ENCODE measurements around the gene PTPRQ. TPM values are rescaled to one million over a fixed set of nuclear protein-coding genes. Genes with fewer than 3 reads are reported as not detected.

Gene PTPRQ
- total RNA-seq, 1 experiment from 2014 or later: not detected

DNA sequence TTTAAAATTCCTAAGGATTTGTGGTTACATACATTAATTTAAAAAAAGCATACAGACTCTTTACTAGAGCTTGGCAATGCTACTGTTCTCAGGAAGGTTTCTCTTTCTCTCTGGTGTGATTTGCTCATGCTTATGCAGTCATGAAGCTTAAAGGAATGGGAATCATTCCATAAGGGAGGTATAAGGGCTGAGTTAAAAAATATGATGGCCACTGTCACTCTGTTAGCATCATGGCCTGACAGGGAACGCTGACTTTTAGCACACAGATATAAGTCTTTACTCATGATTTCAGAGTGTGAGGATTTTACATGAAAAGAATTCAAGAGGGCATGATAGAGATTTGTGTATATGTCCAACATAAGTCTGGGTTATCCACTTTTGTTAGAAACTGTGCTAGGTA is 276.5 kb downstream of the PTPRQ start:
- intact Hi-C loops (cut with micrococcal nuclease; ENCODE audit: unreplicated experiment): no loop called here
- POLR2A ChIA-PET: no interaction called here
- no peaks in the 10 kb centered on the region for H3K9me3 Mint-ChIP-seq (ENCODE audit: unreplicated experiment)
- no peak overlapping the region for H3K4me3 Mint-ChIP-seq (ENCODE audit: unreplicated experiment)
- H3K9me3 ChIP-seq: no peaks in the 10 kb centered on the region
- no peaks in the 10 kb centered on the region for H3K36me3 ChIP-seq (ENCODE audit: control insufficient read depth, insufficient read depth, low read length)
- no peak for DNase-seq
- no peaks in the 10 kb centered on the region for H3K36me3 Mint-ChIP-seq (ENCODE audit: insufficient read depth, unreplicated experiment)
- no peak overlapping the region for H3K27ac Mint-ChIP-seq (ENCODE audit: unreplicated experiment)
- no peaks in the 10 kb centered on the region; the same call in 1 of the 2 replicates for H3K4me1 ChIP-seq
- no TSS peak for BruUV-seq (replicated peaks)
- H3K4me1 Mint-ChIP-seq (ENCODE audit: low read depth, unreplicated experiment): no peaks in the 10 kb centered on the region
- TF ChIP-seq, protein P1, sequence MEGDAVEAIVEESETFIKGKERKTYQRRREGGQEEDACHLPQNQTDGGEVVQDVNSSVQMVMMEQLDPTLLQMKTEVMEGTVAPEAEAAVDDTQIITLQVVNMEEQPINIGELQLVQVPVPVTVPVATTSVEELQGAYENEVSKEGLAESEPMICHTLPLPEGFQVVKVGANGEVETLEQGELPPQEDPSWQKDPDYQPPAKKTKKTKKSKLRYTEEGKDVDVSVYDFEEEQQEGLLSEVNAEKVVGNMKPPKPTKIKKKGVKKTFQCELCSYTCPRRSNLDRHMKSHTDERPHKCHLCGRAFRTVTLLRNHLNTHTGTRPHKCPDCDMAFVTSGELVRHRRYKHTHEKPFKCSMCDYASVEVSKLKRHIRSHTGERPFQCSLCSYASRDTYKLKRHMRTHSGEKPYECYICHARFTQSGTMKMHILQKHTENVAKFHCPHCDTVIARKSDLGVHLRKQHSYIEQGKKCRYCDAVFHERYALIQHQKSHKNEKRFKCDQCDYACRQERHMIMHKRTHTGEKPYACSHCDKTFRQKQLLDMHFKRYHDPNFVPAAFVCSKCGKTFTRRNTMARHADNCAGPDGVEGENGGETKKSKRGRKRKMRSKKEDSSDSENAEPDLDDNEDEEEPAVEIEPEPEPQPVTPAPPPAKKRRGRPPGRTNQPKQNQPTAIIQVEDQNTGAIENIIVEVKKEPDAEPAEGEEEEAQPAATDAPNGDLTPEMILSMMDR (IDR thresholded peaks at IDR 0.05; ENCODE audit: insufficient read depth in 1 of 2, low read depth in 1 of 2, low read length in 1 of 2, severe bottlenecking in 1 of 2, unreplicated experiment in 1 of 2): no peak
- H3K27me3 Mint-ChIP-seq (ENCODE audit: insufficient read depth, unreplicated experiment): no peaks in the 10 kb centered on the region
- no peak overlapping the region for H3K4me3 ChIP-seq (ENCODE audit: low read depth, low read length)
- CTCF ChIA-PET: no interaction called here
- no peaks in the 10 kb centered on the region for H3K27me3 ChIP-seq (replicated peaks; ENCODE audit: control insufficient read depth, insufficient read depth, low read length)

DNA sequence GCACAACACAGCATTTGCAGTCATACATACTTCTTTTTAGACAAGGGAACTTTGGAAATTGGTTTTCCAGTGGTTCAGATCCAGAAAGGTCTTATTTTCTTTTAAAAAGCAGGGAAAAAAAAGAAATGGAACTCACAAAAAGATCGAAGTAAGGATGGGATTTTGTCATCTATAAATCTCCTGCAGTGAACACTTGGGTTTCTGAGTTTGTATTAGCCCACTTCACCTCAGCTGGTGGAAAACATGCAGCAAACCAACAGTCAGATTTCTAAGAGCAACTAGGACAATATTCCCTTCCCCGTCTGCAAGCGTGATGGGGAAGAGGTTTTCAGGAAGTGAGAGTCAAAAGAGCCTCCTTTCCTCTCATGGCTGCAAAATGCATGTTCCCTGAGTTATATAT is 277.3 kb downstream of the PTPRQ start:
- ChIA-PET CTCF (no interaction called here), POLR2A (no interaction called here)
- no TSS peak for BruUV-seq (replicated peaks)
- H3K4me1 Mint-ChIP-seq (ENCODE audit: low read depth, unreplicated experiment): no peaks in the 10 kb centered on the region
- no peaks in the 10 kb centered on the region for H3K36me3 ChIP-seq (ENCODE audit: control insufficient read depth, insufficient read depth, low read length)
- no peaks in the 10 kb centered on the region; the same call in 1 of the 2 replicates for H3K4me1 ChIP-seq
- DNase-seq: no peak
- no peaks in the 10 kb centered on the region for H3K27me3 Mint-ChIP-seq (ENCODE audit: insufficient read depth, unreplicated experiment)
- no peaks in the 10 kb centered on the region for H3K9me3 Mint-ChIP-seq (ENCODE audit: unreplicated experiment)
- no peak overlapping the region for H3K27ac Mint-ChIP-seq (ENCODE audit: unreplicated experiment)
- no peaks in the 10 kb centered on the region for H3K36me3 Mint-ChIP-seq (ENCODE audit: insufficient read depth, unreplicated experiment)
- intact Hi-C loops (cut with micrococcal nuclease; ENCODE audit: unreplicated experiment): no loop called here
- no peaks in the 10 kb centered on the region for H3K27me3 ChIP-seq (replicated peaks; ENCODE audit: control insufficient read depth, insufficient read depth, low read length)
- H3K4me3 Mint-ChIP-seq (ENCODE audit: unreplicated experiment): no peak overlapping the region
- no peaks in the 10 kb centered on the region for H3K9me3 ChIP-seq
- no peak overlapping the region for H3K4me3 ChIP-seq (ENCODE audit: low read depth, low read length)
- TF ChIP-seq, protein P1 (IDR thresholded peaks at IDR 0.05; ENCODE audit: insufficient read depth in 1 of 2, low read depth in 1 of 2, low read length in 1 of 2, severe bottlenecking in 1 of 2, unreplicated experiment in 1 of 2): no peak

Data from Caco-2 (cell line).